HG03045 (cell line): ENCODE results near the gene IMMP1L.

Experiments used
- ATAC-seq: cut with Tn5 transposase; IDR thresholded peaks from one replicate; pipeline ENCODE4 v1.9.1; 2021; ENCODE audit warnings: mild to moderate bottlenecking, moderate library complexity; ENCODE audit not compliant: unreplicated experiment

The IMMP1L gene

DNA sequence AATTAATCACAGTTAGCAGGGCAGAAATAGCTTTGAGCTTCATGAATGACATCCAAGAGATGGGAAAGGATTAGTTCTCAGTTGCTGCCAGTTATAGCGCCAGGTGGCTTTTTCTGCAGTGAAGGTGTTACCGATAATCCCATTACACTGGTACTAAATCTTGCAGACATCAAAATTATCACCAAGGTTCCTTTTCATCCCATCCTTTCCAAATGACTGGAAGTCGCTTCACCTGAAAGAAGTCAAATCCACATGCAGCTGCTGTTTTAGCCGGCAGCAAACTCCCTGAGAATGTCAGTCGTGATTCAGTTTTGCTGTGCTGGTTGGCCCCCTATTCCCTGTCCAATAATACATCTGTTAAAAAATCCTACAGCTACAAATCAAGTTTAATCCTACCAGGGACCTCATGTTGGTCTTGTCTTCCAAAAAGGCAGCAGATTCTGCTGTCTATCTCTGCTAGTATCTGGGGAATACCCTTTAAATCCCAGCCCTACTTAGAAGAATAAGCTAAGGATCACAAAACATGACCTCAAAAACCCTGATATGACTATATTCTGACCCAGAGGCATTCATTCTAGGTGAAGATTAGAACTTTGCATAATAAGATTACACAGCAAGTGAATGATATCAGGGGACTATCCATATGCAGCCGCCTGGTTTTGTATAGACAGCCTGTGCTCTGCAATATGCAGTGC is 31.7 kb downstream of the IMMP1L start:
- no peak for ATAC-seq

DNA sequence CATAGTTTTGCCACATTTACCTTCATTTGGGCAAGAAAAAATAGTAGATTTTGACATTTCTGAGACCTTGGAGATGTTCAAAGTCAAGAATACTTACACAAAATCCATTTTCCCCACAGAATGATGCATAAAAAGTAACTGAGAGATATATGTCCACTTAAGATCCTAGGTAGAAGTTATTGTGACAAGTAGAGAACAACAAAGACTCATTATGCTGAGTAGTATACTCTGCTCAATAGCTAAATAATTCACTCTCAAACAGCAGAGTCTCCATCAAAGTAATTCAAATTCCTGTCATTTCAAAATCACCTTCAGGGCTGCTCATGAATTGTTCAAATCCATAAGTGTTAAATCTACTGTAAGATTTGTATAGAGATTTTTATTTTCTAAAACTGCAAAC is 35.3 kb downstream of the IMMP1L start:
- ATAC-seq: no peak

DNA sequence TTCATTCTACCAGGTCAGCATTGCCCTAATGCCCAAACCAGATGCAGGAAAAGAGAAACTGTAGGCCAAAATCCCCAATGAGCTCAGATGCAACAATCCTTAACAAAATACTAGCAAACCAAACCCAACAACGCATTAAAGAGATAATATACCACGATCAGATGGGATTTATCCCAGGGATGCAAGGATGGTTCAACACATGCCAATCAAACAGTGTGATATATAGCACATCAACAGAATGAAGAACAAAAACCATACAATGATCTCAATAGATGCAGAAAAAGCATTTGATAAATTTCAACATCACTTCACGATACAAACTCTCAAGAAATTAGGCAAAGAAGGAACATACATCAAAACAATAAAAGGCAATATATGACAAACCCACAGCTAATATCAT is 45.0 kb downstream of the IMMP1L start:
- ATAC-seq: no peak

DNA sequence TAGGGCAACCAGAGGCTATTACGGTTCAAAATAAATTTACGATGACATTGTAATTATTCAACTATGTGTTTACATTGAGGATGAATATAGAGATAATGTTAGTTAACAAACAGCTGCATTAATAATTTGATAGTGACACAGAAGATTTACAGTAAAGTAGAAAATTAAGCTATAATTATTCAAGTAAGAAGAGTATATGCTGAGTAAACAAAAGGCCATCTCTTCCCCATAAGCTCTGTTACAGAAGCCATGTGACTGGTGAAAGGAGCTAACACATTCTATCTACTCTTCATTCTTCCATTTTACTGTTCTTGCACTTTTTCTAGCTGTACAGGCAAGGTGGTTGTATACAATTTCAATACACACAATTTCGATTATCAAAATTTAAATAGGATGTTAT is 54.2 kb downstream of the IMMP1L start:
- ATAC-seq: no peak

DNA sequence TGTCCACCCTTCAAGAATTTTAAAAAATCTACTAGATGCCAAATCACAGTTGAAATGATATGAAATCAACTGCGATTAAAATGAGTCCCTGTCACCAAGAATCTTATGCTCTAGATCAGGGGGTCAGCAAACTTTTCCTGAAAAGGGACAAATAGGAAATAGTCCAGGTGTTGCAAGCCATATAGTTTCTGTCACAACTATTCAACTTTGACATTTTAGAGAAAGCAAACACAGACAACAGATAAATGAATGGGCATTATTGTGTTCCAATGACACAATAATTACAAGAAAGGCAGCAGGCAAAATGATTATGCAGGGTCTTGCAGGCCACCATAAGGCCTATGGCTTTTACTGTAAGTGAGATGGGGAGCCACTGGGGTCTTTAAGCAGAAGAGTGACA is 58.6 kb downstream of the IMMP1L start:
- no peak for ATAC-seq

DNA sequence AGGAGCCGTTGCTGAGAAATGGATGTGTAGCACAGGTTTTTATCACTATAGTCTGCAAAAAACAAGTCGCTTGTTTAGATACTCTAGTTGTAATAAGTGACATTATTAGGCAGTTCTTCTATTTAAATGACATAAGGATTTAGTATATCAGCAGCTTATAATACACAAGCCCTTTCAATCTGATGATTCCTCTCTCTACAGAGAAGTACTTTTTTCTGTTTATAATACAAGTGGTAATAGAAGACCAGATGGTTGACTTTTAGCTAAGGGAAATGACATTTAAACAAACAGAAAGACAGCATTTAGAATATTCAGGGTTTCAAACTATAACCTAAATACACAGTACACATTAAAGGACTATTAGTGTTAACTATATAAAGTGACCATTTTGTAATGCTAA is 60.4 kb downstream of the IMMP1L start:
- ATAC-seq: no peak

DNA sequence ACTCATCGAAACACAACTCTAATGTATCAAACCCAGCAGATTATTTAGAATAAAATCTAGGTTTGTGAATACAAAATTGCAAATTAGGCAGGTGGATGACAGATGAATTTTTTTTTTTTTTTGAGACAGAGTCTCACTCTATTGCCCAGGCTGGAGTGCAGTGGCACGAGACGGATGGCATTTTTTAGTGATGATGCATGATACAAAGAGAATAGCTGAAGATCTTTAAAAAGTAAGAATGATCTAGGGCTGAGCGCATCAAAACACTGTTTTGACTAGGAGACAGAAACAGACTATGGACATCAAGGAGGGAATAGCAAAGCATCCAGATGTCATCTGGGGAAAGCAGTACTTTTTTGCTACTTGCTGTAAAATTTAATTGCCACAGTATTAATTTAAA is 63.8 kb downstream of the IMMP1L start:
- ATAC-seq: no peak

DNA sequence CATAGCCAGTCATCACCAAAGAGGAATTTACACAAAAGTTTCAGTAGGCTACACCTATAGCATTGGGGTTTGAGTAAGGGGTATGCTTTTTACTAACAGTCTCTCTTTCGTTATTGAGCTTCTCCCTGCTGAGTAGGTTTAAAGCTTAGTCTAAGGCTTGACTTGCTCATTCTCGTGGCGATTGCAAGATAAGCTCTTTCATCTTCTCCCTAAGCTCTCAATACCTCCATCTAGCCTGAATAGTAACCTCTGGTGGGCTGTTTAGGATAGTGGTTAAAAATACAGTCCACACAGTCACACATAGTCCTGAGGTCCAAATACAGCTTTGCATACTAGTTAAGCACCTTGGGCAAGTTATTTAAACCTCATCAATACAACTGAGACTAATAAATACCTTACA is 65.6 kb downstream of the IMMP1L start:
- no peak for ATAC-seq

DNA sequence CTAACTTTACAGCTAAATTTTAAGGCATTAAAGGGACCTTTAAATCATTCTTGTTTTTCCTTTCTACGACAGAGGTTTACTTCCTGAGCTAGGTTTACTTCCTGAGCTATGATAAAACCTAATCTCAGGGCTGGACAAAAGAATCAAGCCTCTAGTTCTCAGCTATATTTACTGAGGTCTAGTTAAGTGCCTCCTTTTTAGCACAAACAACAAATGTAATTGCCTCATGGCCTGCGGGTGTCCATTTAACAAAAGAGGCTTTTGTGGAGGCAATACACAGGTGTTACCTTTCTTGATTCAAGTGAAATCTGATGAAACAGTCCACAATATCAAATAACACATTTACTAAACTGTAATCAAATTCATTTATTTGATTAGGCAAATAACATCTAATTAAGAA is 67.3 kb downstream of the IMMP1L start:
- no peak for ATAC-seq

DNA sequence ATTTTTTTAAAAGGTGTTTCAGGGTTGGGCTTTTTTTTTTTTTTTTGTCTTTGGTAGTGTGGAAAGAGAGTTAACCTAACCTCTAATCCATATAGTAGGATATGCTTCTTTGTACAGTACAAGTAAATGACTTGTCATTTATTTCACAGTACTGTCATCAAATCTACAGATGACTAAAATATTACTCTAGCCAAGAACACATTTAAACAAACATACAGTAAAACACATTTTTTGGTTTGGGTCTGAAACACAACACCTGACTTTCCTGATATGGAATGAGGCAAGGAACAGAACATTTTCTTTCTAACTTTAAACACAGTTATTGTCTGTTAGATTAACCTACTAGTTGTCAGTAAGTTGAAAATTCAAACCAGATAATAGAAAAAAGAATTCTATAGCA is 68.1 kb downstream of the IMMP1L start:
- ATAC-seq: no peak

DNA sequence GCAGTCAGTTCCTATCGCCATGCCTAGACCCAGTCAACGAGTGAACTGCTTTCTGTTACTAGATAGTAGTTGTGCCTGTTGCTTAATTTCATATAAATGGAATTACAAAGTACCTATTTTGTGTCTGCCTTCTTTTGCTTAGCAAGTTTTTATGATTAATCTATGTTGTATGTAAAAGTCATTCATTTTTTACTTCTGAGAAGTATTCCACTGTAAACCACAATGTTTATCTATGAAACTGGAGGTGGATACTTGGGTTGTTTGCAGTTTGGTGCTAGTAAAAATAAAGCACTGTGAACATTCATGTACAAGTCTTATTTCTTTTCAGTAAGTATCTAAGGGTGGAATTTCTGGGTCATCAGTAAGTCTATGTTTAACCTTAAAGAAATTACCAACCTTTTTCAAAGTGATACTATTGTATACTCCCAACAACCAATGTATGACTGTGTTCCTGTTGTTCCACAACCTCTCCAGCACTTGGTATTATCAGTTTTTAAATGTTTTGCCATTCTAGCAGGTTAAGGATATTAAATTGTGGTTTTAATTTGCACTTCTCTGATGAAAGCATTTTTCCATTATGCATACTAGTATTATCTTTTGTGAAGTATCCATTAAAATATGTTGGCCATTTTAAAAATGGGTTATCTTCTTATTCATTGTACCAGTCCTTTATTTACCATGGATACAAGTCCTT is 71.5 kb downstream of the IMMP1L start:
- no peak for ATAC-seq

DNA sequence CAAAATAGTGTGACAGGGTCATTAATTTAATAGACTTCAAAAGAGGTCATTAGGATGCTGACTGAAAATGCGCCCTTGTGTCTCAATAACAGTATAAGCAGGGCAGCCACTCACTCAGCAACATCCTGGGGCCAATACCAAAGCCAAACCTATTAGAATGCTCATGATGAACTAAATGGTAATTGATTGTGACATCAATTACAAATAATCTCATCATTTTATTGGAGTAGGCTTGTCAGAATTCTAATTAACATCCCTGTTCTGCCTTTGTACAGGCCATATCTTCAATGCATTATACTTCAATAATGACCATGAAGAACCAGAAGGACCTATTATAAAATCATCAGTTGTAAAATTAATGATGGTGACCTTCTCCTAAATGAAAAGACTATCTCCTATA is 75.6 kb downstream of the IMMP1L start:
- ATAC-seq: no peak

DNA sequence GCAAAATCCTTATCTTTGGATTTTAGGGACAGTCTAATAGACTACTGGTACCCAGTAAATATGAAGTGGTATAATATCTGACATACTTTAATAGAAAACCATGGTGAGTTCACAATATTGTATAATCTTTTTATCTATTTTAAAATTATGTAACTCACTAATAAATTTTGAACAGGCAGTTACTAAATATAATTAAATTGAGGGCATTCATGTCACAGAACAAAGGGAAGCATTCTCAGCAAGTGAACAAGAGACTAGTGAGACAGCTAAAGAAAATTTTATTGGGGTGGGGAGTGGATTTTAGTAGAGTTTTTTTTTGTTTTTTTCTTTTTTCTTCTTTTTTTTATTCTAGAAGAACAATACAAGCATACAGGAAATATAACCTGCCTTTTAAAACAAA is 84.8 kb downstream of the IMMP1L start:
- ATAC-seq: no peak

DNA sequence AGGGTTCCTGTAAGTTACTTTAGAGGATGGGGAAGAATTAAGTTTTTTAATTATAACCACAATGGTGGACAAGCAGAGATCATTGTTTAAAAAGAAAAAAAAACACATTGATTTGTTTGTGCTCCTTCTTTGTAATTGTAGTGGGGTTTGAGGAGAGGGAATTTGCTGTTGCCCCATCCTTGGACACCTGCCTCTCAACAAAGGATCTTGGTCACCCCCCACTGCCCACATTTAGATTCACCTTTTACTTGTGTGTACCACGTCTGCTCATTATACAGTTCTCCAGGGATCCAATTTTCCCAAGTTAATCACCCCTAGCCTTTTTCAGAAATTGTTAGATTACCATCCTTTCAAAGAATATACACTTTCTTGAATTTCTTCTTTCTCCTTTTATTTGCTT is 86.7 kb downstream of the IMMP1L start:
- no peak for ATAC-seq

DNA sequence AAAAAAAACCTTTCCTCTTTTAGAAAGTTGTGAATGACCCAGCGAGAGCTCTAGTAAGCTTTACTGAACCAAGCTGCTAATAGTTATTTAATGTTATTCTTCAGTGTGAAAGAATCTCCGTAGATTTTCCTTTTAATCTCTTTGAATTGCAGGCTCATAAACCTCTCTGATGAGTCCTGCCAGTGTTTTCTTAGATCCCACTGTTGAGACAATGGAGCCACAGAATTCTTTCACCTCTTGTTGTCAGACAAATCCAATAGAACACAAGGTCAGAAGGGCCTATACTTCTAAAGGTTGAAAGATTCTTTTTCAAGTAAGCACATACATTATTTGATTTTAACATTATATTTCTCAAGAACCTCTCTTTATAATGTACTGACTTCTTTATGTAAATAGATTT is 87.6 kb downstream of the IMMP1L start:
- no peak for ATAC-seq

DNA sequence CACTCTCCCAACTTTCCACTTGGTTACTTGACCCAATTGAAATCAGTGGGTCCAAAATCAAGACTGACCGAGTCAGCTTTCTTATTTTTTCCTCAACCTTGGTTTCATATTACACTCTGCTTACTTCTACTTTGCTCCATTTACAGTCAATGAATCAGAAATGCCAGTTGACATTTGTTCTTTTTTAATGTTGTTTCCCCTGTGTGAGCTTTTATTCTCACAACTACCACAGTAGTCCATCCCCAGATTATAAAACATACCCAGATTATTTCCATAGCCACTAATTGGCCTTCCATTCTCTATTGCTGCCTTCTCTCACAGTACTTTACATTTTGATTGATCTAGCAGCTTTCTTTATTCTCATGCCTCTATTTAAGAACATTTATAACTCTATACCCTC is 89.8 kb downstream of the IMMP1L start:
- no peak for ATAC-seq

DNA sequence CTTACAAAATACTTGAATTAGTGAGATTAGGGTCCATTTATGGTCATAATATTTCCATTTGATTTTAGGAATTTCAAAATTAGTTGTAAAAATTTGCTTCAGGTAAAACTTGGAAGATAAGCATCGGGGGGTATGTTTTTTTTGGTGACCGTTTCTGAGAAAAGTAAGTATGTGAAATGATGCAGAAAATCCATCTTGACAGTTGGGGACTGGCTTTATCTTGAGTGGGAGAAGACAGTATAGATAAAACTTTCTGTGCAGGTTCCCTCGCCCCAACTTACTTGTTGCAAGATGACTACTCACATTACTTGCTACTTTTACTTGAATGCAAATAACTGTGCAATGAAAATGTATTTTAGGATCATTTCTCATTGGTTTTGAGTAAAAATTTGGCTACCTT is 90.3 kb downstream of the IMMP1L start:
- ATAC-seq: no peak

DNA sequence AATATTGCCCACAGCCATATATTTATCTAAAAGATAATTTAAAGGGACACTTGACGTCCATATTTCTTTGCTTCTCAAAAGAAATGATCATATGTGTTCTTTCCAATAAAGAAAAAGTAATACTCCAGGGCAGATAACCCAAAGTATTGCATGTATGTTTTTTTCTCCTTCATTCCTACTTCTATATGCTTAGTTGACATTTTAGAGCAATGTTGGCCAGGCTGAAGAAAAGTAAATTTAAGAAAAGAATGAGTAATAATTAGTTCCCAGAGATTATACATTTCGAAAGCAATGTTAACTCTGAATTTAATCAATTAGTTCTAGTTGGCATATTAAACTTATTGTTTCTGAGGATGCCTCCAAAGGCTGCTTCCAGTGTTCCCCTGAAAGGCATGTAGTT is 91.6 kb downstream of the IMMP1L start:
- ATAC-seq: no peak

DNA sequence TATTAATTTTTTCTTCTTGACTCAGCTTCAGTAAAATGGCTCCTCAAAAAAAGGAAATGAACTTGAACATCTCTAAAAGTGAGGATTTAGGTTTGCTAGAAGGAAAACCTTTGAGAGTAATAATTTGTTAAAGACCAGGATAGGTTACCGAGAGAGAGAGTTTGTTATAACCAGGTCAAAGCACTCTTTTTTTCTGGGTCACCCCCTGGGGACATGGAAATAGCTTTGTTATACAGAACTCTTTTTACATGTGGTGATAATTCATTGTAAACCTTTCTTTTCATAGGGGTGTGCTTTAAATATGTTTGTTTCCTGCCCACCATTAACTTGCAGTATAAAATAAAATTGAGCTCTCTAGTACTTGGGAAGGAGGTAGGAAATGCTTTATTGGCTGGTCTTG is 92.1 kb downstream of the IMMP1L start:
- ATAC-seq: no peak

DNA sequence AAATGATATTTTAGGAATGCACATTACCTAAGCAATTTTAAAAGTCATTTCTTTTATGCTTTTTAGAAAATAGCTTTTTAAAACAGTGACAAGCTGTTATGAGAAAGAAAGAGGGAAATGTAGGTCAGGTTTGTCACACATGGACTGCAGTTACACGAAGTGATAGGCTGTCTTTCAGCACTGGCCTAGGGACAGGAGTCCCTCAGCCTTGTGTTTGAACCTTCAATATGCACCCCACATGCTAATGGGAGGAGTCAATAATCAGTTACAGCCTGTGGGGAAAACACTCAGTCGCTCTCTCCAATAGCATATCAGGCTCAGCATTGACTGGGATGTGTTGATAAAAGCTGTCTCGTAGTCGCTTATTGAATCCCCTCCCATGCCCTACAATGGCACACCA is 94.0 kb downstream of the IMMP1L start:
- no peak for ATAC-seq

DNA sequence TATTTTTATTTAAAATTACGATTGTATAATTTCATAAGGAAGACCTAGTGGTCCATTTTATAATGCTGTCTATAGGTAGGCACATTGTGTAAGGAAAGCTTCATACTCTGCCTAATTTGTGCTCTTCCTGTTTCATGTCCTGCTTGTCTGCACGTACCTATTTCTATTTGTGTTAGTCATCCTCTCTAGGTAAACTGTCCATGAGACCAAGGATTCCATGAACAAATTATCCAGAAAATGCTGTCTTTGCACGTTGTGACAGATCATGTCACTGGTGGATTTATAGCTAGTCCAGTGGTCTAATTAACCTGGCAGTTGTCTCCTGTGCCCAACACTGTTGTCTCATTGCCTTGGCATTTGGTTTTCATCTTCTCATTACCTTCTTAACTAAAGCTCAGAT is 95.1 kb downstream of the IMMP1L start:
- no peak for ATAC-seq

DNA sequence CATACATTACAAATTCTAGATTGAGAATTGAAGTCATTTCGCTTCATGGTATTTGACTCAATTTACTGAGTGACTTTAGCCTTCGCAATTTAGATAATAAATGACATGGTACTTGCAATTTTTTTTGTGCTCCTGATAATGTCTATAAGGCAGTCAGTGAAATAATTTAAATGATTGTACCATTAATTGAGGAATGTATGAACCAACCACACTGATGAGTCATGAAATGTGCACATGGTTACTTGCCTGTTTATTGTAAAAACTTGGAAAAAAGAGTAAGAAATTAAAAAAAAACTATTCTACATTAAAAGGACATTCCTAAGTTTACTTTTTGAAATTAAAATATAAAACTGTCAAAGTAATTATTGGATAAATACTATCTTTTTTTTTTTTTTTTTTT is 96.5 kb downstream of the IMMP1L start:
- ATAC-seq: no peak

DNA sequence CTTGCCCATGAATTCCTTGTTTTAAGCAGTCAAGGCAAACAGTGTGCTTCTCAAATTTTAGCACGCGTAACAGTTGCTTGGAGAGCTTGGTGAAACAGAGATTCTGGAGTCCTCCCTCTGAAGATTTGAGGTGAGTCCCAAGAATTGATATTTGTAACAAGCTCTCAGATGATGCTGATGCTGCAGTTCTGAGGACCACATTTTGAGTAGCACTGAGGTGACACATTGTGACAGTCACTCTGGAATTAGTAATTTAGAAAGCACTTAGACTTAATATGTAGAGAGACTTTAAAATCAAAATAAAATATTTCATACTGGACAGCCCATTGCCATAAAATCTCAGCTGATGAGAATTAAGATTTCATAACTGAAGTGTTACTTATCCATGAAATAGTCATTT is 101.2 kb downstream of the IMMP1L start:
- no peak for ATAC-seq
